ENCODE results near the gene LSM2. TPM values are rescaled to one million over a fixed set of nuclear protein-coding genes. Genes with fewer than 3 reads are reported as not detected.
"Not testable (repeated sequence)": the region's sequence is repeated elsewhere in the genome, so short reads cannot be mapped to it uniquely, and the experiment has no call there.

LSM2 gene
- total RNA-seq, 1 donor from 2014 or later, result 50.6 TPM

- no peaks in the 10 kb centered on the region for H3K36me3 Mint-ChIP-seq (ENCODE audit: unreplicated experiment)
- H3K27ac Mint-ChIP-seq (ENCODE audit: unreplicated experiment), result peak overlapping the region; percentile 99
- H3K4me1 Mint-ChIP-seq (ENCODE audit: unreplicated experiment), result peaks cover 42% of the 10 kb centered on the region
- no peaks in the 10 kb centered on the region for H3K9me3 Mint-ChIP-seq (ENCODE audit: unreplicated experiment)
- H3K4me3 Mint-ChIP-seq (ENCODE audit: unreplicated experiment), result peak overlapping the region; percentile 87
- H3K27me3 Mint-ChIP-seq (ENCODE audit: unreplicated experiment), result no peaks in the 10 kb centered on the region
- TF ChIP-seq, protein P1, sequence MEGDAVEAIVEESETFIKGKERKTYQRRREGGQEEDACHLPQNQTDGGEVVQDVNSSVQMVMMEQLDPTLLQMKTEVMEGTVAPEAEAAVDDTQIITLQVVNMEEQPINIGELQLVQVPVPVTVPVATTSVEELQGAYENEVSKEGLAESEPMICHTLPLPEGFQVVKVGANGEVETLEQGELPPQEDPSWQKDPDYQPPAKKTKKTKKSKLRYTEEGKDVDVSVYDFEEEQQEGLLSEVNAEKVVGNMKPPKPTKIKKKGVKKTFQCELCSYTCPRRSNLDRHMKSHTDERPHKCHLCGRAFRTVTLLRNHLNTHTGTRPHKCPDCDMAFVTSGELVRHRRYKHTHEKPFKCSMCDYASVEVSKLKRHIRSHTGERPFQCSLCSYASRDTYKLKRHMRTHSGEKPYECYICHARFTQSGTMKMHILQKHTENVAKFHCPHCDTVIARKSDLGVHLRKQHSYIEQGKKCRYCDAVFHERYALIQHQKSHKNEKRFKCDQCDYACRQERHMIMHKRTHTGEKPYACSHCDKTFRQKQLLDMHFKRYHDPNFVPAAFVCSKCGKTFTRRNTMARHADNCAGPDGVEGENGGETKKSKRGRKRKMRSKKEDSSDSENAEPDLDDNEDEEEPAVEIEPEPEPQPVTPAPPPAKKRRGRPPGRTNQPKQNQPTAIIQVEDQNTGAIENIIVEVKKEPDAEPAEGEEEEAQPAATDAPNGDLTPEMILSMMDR (IDR thresholded peaks at IDR 0.05), result no peak
- DNase-seq (ENCODE audit: extremely low spot score, unreplicated experiment), result peak; percentile 88
These were observed 20.1 kb upstream of the LSM2 start for GRCh38 chr6:31826793-31827285.

DNA sequence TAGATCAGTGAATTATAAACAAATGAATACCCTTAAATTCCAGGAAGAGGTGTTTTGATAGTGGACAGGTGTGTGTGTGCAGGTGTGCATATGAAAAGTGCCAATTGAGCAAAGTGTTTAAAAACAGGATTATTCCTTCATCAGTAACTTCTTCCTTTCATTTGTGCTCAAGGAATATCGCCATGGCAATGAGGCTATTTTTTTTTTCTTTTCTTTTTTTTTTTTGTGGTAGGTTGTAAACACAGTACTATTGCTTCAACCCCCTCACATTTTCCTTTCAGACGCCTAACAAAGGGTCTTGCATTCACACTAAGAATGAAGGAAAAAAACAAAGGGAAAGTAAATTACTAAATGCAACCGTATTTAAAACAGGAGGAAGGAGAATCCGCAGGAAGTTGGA, 18.8 kb upstream of the LSM2 start:
- H3K4me3 Mint-ChIP-seq (ENCODE audit: unreplicated experiment), result peak overlapping the region; percentile 87
- no peaks in the 10 kb centered on the region for H3K36me3 Mint-ChIP-seq (ENCODE audit: unreplicated experiment)
- no peak for DNase-seq (ENCODE audit: extremely low spot score, unreplicated experiment)
- TF ChIP-seq, protein P1 (IDR thresholded peaks at IDR 0.05), result no peak
- H3K9me3 Mint-ChIP-seq (ENCODE audit: unreplicated experiment), result no peaks in the 10 kb centered on the region
- H3K27ac Mint-ChIP-seq (ENCODE audit: unreplicated experiment), result peak overlapping the region; percentile 99
- H3K27me3 Mint-ChIP-seq (ENCODE audit: unreplicated experiment), result no peaks in the 10 kb centered on the region
- peaks cover 42% of the 10 kb centered on the region for H3K4me1 Mint-ChIP-seq (ENCODE audit: unreplicated experiment)

GRCh38 chr6:31823592-31824196, 16.9 kb upstream of the LSM2 start:
- DNase-seq (ENCODE audit: extremely low spot score, unreplicated experiment); H3K27me3 Mint-ChIP-seq (ENCODE audit: unreplicated experiment); H3K4me3 Mint-ChIP-seq (ENCODE audit: unreplicated experiment); H3K36me3 Mint-ChIP-seq (ENCODE audit: unreplicated experiment); H3K9me3 Mint-ChIP-seq (ENCODE audit: unreplicated experiment); H3K27ac Mint-ChIP-seq (ENCODE audit: unreplicated experiment): not testable (repeated sequence)
- H3K4me1 Mint-ChIP-seq (ENCODE audit: unreplicated experiment), result peaks cover 39% of the 10 kb centered on the region

GRCh38 chr6:31822036-31822821, 15.5 kb upstream of the LSM2 start:
- H3K36me3 Mint-ChIP-seq (ENCODE audit: unreplicated experiment), result no peaks in the 10 kb centered on the region
- no peaks in the 10 kb centered on the region for H3K9me3 Mint-ChIP-seq (ENCODE audit: unreplicated experiment)
- no peaks in the 10 kb centered on the region for H3K27me3 Mint-ChIP-seq (ENCODE audit: unreplicated experiment)
- TF ChIP-seq, protein P1 (IDR thresholded peaks at IDR 0.05), result no peak
- H3K4me1 Mint-ChIP-seq (ENCODE audit: unreplicated experiment), result peaks cover 44% of the 10 kb centered on the region
- H3K4me3 Mint-ChIP-seq (ENCODE audit: unreplicated experiment), result peak overlapping the region; percentile 90
- DNase-seq (ENCODE audit: extremely low spot score, unreplicated experiment), result no peak
- peak overlapping the region; percentile 99 for H3K27ac Mint-ChIP-seq (ENCODE audit: unreplicated experiment)

DNA sequence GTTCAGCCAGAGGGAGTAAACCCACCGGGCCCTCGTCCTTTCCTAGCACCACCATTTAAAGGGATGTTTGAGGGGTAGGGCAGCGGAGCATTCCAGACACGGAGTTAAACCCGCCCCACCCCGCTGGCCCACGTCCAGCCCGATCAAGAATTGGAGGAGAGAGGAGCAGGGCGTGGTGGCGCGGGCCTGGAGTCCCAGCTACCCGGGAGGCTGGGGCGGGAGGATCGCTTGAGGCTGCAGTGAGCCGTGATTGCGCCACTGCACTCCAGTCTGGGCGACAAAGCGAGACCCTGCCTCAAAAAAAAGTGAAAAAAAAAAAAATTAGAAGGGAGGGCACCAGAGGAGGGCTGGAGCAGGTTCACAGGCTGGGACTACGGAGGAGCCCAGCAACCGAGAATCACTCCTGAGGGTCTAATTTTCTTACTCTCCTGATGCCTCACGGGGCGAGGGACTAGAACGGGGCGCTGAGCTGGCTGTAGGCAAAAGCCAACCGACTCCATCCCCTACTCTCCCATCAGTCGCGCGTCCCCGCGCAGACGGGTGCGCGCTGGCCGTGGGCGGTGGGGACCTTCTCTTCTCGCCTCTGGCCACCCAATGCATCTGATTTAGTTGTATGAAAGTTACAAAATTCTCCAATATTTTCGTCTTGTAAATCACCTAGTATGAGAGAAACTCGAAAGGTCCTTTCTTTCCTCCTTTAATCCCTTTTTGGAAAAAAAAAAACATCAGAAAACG, 14.7 kb upstream of the LSM2 start:
- no peak for DNase-seq (ENCODE audit: extremely low spot score, unreplicated experiment)

GRCh38 chr6:31820399-31820798, 13.6 kb upstream of the LSM2 start:
- not testable (repeated sequence) for H3K27ac Mint-ChIP-seq (ENCODE audit: unreplicated experiment); DNase-seq (ENCODE audit: extremely low spot score, unreplicated experiment); H3K36me3 Mint-ChIP-seq (ENCODE audit: unreplicated experiment); H3K27me3 Mint-ChIP-seq (ENCODE audit: unreplicated experiment); H3K4me3 Mint-ChIP-seq (ENCODE audit: unreplicated experiment); H3K9me3 Mint-ChIP-seq (ENCODE audit: unreplicated experiment)
- peaks cover 35% of the 10 kb centered on the region for H3K4me1 Mint-ChIP-seq (ENCODE audit: unreplicated experiment)

More for the DNA sequence above, 14.7 kb upstream of the LSM2 start:
- H3K27ac Mint-ChIP-seq (ENCODE audit: unreplicated experiment), result peak overlapping the region; percentile 99
- no peaks in the 10 kb centered on the region for H3K27me3 Mint-ChIP-seq (ENCODE audit: unreplicated experiment)
- no peaks in the 10 kb centered on the region for H3K36me3 Mint-ChIP-seq (ENCODE audit: unreplicated experiment)
- H3K4me3 Mint-ChIP-seq (ENCODE audit: unreplicated experiment), result peak overlapping the region; percentile 90
- H3K9me3 Mint-ChIP-seq (ENCODE audit: unreplicated experiment), result no peaks in the 10 kb centered on the region
- peaks cover 39% of the 10 kb centered on the region for H3K4me1 Mint-ChIP-seq (ENCODE audit: unreplicated experiment)
- TF ChIP-seq, protein P1 (IDR thresholded peaks at IDR 0.05), result no peak

All from osteocyte (in vitro differentiated cells).